IMR-90 (cell line): ENCODE results near the gene PLLP. TPM values are rescaled to one million over a fixed set of nuclear protein-coding genes. Genes with fewer than 3 reads are reported as not detected.

Experiments
- ATAC-seq: fragments of 200-7000 bp; cut with Tn5 transposase; 2 replicates; pipeline ENCODE4 v1.9.1; 2020; ENCODE audit warnings: low read depth, mild to moderate bottlenecking, moderate library complexity
- BruUV-seq: library from RNA; stranded (reverse); fragments of 400-500 nt; replicated peaks from 2 replicates; lab custom pipeline; 2021; lab: Mats Ljungman, UMichigan
- CTCF ChIA-PET: fragments of 300-600 bp; formaldehyde crosslinking; extraction: SDS; loops from one replicate; lab custom pipeline; 2021; ENCODE audit warnings: antibody characterized with exemption; lab: Yijun Ruan, JAX
- POLR2A ChIA-PET: fragments of 300-600 bp; sonication (Branson Sonifier 250); formaldehyde crosslinking; loops from one replicate; lab custom pipeline; 2022; ENCODE audit warnings: antibody characterized with exemption; ENCODE audit not compliant: unreplicated experiment; lab: Charles Lee
- DNase-seq: peaks from one replicate; pipeline ENCODE4 v3.0.0; 2013
- H2AFZ ChIP-seq: replicated peaks from 2 replicates; pipeline ENCODE3; 2013; ENCODE audit warnings: low read length, mild to moderate bottlenecking; ENCODE audit not compliant: poor library complexity
- H2AK5ac ChIP-seq: 2 replicates; pipeline ENCODE4 v1.6.1; 2013; ENCODE audit warnings: low read depth, low read length, inconsistent platforms
- H2AK9ac ChIP-seq: replicated peaks from 2 replicates; pipeline ENCODE3; 2013; ENCODE audit warnings: mild to moderate bottlenecking, low read depth, low read length, moderate library complexity; ENCODE audit not compliant: poor library complexity
- H2BK120ac ChIP-seq: 2 replicates; pipeline ENCODE4 v1.6.1; 2013; ENCODE audit warnings: low read depth, low read length, inconsistent platforms
- H2BK15ac ChIP-seq: 3 replicates; pipeline ENCODE4 v1.6.1; 2013; ENCODE audit warnings: low read depth, low read length, inconsistent platforms
- H2BK20ac ChIP-seq: 2 replicates; pipeline ENCODE4 v1.6.1; 2013; ENCODE audit warnings: low read depth, mild to moderate bottlenecking, inconsistent platforms, low read length, moderate library complexity
- H2BK5ac ChIP-seq: 2 replicates; pipeline ENCODE4 v1.6.1; 2013; ENCODE audit warnings: mild to moderate bottlenecking, low read depth, low read length, inconsistent platforms; ENCODE audit not compliant: poor library complexity, severe bottlenecking
- H3K14ac ChIP-seq: replicated peaks from 2 replicates; pipeline ENCODE4 v1.6.1; 2013; ENCODE audit warnings: low read depth, low read length, inconsistent platforms
- H3K18ac ChIP-seq: 2 replicates; pipeline ENCODE4 v1.6.1; 2013; ENCODE audit warnings: low read depth, low read length, control low read depth
- H3K23ac ChIP-seq: 2 replicates; pipeline ENCODE4 v1.6.1; 2013; ENCODE audit warnings: low read depth, low read length, inconsistent platforms
- H3K27ac ChIP-seq: 2 replicates; pipeline ENCODE4 v1.5.1; 2013; ENCODE audit warnings: mild to moderate bottlenecking, control low read depth, low read length; ENCODE audit not compliant: insufficient read depth
- H3K27me3 ChIP-seq: 2 replicates; pipeline ENCODE4 v1.6.1; 2013; ENCODE audit warnings: low read length; ENCODE audit not compliant: control insufficient read depth, insufficient read depth
- H3K36me3 ChIP-seq: 2 replicates; pipeline ENCODE4 v1.6.1; 2013; ENCODE audit warnings: low read length, mixed read lengths; ENCODE audit not compliant: control insufficient read depth, insufficient read depth
- H3K4ac ChIP-seq: 2 replicates; pipeline ENCODE4 v1.6.1; 2013; ENCODE audit warnings: low read depth, low read length, inconsistent platforms
- H3K4me1 ChIP-seq: 2 replicates; pipeline ENCODE4 v1.6.1; 2013; ENCODE audit warnings: low read length, mixed read lengths; ENCODE audit not compliant: control insufficient read depth, insufficient read depth
- H3K4me2 ChIP-seq: 2 replicates; pipeline ENCODE4 v1.6.1; 2013; ENCODE audit warnings: low read depth, mild to moderate bottlenecking, control low read depth, low read length, moderate library complexity
- H3K4me3 ChIP-seq: 2 replicates; pipeline ENCODE4 v1.5.1; 2013; ENCODE audit warnings: low read depth, mild to moderate bottlenecking, control low read depth, low read length, moderate library complexity; ENCODE audit not compliant: insufficient read depth
- H3K56ac ChIP-seq: 2 replicates; pipeline ENCODE4 v1.6.1; 2013; ENCODE audit warnings: low read length, inconsistent platforms; ENCODE audit not compliant: insufficient read depth; ENCODE audit errors: extremely low read depth
- H3K79me1 ChIP-seq, 2 experiments: 2 replicates each; pipeline ENCODE4 v1.6.1; 2013; ENCODE audit warnings: low read length in 2 of 2, inconsistent platforms in 1 of 2, low read depth in 1 of 2
- H3K9ac ChIP-seq: 2 replicates; pipeline ENCODE4 v1.6.1; 2013; ENCODE audit warnings: low read depth, low read length, control low read depth
- H3K9me1 ChIP-seq: 2 replicates; pipeline ENCODE4 v1.6.1; 2013; ENCODE audit warnings: low read length, inconsistent platforms; ENCODE audit not compliant: insufficient read depth
- H3K9me3 ChIP-seq: 2 replicates; pipeline ENCODE4 v1.6.1; 2013; ENCODE audit warnings: low read length; ENCODE audit not compliant: control insufficient read depth, insufficient read depth
- H4K20me1 ChIP-seq: 2 replicates; pipeline ENCODE4 v1.6.1; 2013; ENCODE audit warnings: low read length, inconsistent platforms; ENCODE audit not compliant: insufficient read depth
- H4K5ac ChIP-seq: 2 replicates; pipeline ENCODE4 v1.6.1; 2013; ENCODE audit warnings: mild to moderate bottlenecking, low read depth, low read length, control low read depth
- H4K8ac ChIP-seq, 2 experiments: 2 replicates each; pipeline ENCODE4 v1.6.1; 2013; ENCODE audit warnings: low read depth in 2 of 2, low read length in 2 of 2, control low read depth in 1 of 2, inconsistent platforms in 1 of 2
- H4K91ac ChIP-seq: 2 replicates; pipeline ENCODE4 v1.6.1; 2013; ENCODE audit warnings: low read depth, low read length, inconsistent platforms; ENCODE audit not compliant: insufficient read depth
- RAD21 ChIP-seq: IDR thresholded peaks from 2 replicates; pipeline ENCODE4 v1.6.1; 2012; ENCODE audit warnings: low read length, improper control_type of control experiment
- RCOR1 ChIP-seq: IDR thresholded peaks from 2 replicates; pipeline ENCODE4 v1.6.1; 2012; ENCODE audit warnings: mild to moderate bottlenecking, low read length, improper control_type of control experiment; ENCODE audit not compliant: insufficient replicate concordance
- WGBS, 2 experiments: methylation state at CpG; one replicate each; pipeline versions ENCODE4 v1.1.5 to v1.1.7; 2013; ENCODE audit warnings: missing lambda C conversion rate in 2 of 2; ENCODE audit not compliant: insufficient read length in 1 of 2; ENCODE audit errors: extremely low coverage in 2 of 2; 5-methylcytosine and 5-hydroxymethylcytosine counted together
- dilution Hi-C: fragments of 300-500 bp; cut with HindIII; formaldehyde crosslinking; loops from one replicate; pipeline ENCODE4 v1.14.3; 2018; ENCODE audit warnings: low sequenced_read_pairs; ENCODE audit not compliant: unreplicated experiment
- in situ Hi-C: fragments of 300-500 bp; cut with MboI; formaldehyde crosslinking; loops from 3 replicates; pipeline ENCODE4 v1.14.3; 2019; ENCODE audit warnings: low sequenced_read_pairs, inconsistent platforms, mixed read lengths
- intact Hi-C: fragments of 100-400 bp; cut with micrococcal nuclease; formaldehyde crosslinking; loops from 2 replicates; pipeline ENCODE4 v1.10.0; 2022
- polyA plus RNA-seq, 3 experiments: library from polyadenylated mRNA; depleted of rRNA; stranded (reverse); fragments of >200 nt; gene quantifications; 2 replicates each; pipeline ENCODE4 v1.2.3, GENCODE V29; 2012; ENCODE audit warnings: low replicate concordance in 1 of 3
- total RNA-seq: library from RNA; depleted of rRNA; stranded (reverse); fragments of >200 nt; gene quantifications from 2 replicates; pipeline ENCODE4 v1.2.3, GENCODE V29; 2012
- TF ChIP-seq, protein P1 (sequence below): fragments of 150-350 bp; IDR thresholded peaks from 2 replicates; pipeline ENCODE4 v1.6.1; 2016; ENCODE audit warnings: low read depth, mild to moderate bottlenecking, low read length, moderate library complexity, borderline replicate concordance
- TF ChIP-seq, protein P2 (sequence below): conservative IDR thresholded peaks from 2 replicates; pipeline ENCODE4 v1.5.1; 2012; ENCODE audit warnings: mild to moderate bottlenecking, low read depth, low read length, improper control_type of control experiment

PLLP gene
- total and polyA plus RNA-seq, 2 of the 4 experiments (the other 2 are of a cell fraction) = 0.05 TPM; not detected in 1

DNA sequence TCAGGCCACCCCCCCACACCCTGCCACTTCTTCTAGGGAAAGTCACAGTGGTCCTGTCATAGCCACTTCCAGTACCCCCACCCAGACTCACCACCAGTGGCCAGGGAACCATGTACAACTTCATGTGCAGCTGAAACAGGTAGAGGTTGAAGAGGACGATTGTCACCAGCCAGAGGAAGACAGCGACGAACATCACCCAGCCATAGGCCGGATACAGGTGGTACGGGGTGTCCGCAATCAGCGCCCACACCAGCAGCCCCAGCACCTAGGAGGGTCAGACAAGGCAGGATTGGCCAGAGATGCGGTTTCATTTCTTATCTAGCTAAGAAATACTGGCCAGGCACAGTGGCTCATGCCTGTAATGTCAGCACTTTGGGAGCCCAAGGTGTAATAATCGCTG, 22.7 kb downstream of the PLLP start:
- H2BK20ac ChIP-seq = no peak overlapping the region
- no peak overlapping the region for H2AFZ ChIP-seq
- H2BK5ac ChIP-seq = no peak overlapping the region
- no peak overlapping the region for H2BK120ac ChIP-seq
- ATAC-seq (no peak), DNase-seq (no peak)
- H3K4me3 ChIP-seq = no peak overlapping the region
- no peaks in the 10 kb centered on the region for H3K79me1 ChIP-seq
- H2AK5ac ChIP-seq = no peak overlapping the region
- no peak overlapping the region for H3K56ac ChIP-seq
- H2BK15ac ChIP-seq = no peak overlapping the region
- no TSS peak for BruUV-seq
- no peak overlapping the region for H3K14ac ChIP-seq
- no peaks in the 10 kb centered on the region for H4K20me1 ChIP-seq
- ChIA-PET POLR2A (no interaction called here), CTCF (no interaction called here)
- no peak overlapping the region for H3K23ac ChIP-seq
- no peak overlapping the region for H3K9ac ChIP-seq
- no peak overlapping the region for H4K8ac ChIP-seq
- no peak overlapping the region for H3K18ac ChIP-seq
- H3K27ac ChIP-seq = no peak overlapping the region
- peaks cover 4% of the 10 kb centered on the region; the same call in 1 of the 2 replicates for H3K9me1 ChIP-seq
- H3K36me3 ChIP-seq = peaks cover 1% of the 10 kb centered on the region; the same call in 1 of the 2 replicates
- no peak overlapping the region for H4K91ac ChIP-seq
- no peak overlapping the region for H3K4me2 ChIP-seq
- H2AK9ac ChIP-seq = no peak overlapping the region
- H3K9me3 ChIP-seq = no peaks in the 10 kb centered on the region
- peaks cover 7% of the 10 kb centered on the region; the same call in 1 of the 2 replicates for H3K27me3 ChIP-seq
- no peak overlapping the region for H3K4ac ChIP-seq
- WGBS, 2 experiments = 100% methylated on average over 2 of the region's 9 CpGs; no CpG with 5 or more reads in 1 of the 2 experiments
- in situ Hi-C loops (no loop called here), intact Hi-C loops (no loop called here), dilution Hi-C loops (no loop called here)
- peaks cover 7% of the 10 kb centered on the region; the same call in 1 of the 2 replicates for H3K4me1 ChIP-seq
- TF ChIP-seq RCOR1 (no peak), RAD21 (no peak)
- TF ChIP-seq, protein P1, sequence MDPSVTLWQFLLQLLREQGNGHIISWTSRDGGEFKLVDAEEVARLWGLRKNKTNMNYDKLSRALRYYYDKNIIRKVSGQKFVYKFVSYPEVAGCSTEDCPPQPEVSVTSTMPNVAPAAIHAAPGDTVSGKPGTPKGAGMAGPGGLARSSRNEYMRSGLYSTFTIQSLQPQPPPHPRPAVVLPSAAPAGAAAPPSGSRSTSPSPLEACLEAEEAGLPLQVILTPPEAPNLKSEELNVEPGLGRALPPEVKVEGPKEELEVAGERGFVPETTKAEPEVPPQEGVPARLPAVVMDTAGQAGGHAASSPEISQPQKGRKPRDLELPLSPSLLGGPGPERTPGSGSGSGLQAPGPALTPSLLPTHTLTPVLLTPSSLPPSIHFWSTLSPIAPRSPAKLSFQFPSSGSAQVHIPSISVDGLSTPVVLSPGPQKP = no peak
- TF ChIP-seq, protein P2, sequence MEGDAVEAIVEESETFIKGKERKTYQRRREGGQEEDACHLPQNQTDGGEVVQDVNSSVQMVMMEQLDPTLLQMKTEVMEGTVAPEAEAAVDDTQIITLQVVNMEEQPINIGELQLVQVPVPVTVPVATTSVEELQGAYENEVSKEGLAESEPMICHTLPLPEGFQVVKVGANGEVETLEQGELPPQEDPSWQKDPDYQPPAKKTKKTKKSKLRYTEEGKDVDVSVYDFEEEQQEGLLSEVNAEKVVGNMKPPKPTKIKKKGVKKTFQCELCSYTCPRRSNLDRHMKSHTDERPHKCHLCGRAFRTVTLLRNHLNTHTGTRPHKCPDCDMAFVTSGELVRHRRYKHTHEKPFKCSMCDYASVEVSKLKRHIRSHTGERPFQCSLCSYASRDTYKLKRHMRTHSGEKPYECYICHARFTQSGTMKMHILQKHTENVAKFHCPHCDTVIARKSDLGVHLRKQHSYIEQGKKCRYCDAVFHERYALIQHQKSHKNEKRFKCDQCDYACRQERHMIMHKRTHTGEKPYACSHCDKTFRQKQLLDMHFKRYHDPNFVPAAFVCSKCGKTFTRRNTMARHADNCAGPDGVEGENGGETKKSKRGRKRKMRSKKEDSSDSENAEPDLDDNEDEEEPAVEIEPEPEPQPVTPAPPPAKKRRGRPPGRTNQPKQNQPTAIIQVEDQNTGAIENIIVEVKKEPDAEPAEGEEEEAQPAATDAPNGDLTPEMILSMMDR = no peak
- H4K5ac ChIP-seq = no peak overlapping the region
